Fibroblast of lung (primary cell): ENCODE data around the gene PLEKHM2. TPM values are rescaled to one million over a fixed set of nuclear protein-coding genes. Genes with fewer than 3 reads are reported as not detected.

ENCODE experiments used
- DNase-seq, 2 donors: peaks; one replicate each; pipeline versions ENCODE4 v3.0.0 to v3.0.0-alpha.2; 2010; ENCODE audit warnings: low read depth in 2 of 2
- H2AFZ ChIP-seq: 2 replicates; pipeline ENCODE4 v1.5.1; 2012; ENCODE audit warnings: low read length, control low read depth, inconsistent platforms
- H3K27ac ChIP-seq: 2 replicates; pipeline ENCODE4 v1.5.1; 2011; ENCODE audit warnings: low read length, control low read depth; ENCODE audit not compliant: insufficient read depth
- H3K27me3 ChIP-seq: 2 replicates; pipeline ENCODE4 v1.5.1; 2011; ENCODE audit warnings: mild to moderate bottlenecking, low read length; ENCODE audit not compliant: control insufficient read depth, insufficient read depth
- H3K36me3 ChIP-seq: 2 replicates; pipeline ENCODE4 v1.5.1; 2011; ENCODE audit warnings: low read length; ENCODE audit not compliant: control insufficient read depth, insufficient read depth
- H3K4me1 ChIP-seq: 2 replicates; pipeline ENCODE4 v1.5.1; 2011; ENCODE audit warnings: low read length; ENCODE audit not compliant: control insufficient read depth, insufficient read depth; ENCODE audit errors: extremely low read depth
- H3K4me2 ChIP-seq: 2 replicates; pipeline ENCODE4 v1.5.1; 2011; ENCODE audit warnings: low read length, control low read depth; ENCODE audit not compliant: insufficient read depth; ENCODE audit errors: extremely low read depth
- H3K4me3 ChIP-seq, 4 experiments: fragments of 200-600 bp in 1 of 4; sonication (generic) in 1 of 4; replicated peaks in 1 of 4; 2 replicates each; pipeline ENCODE4 v1.5.1; 2011 to 2016; ENCODE audit warnings: low read length in 4 of 4, low read depth in 3 of 4, mild to moderate bottlenecking in 3 of 4, control low read depth in 2 of 4, inconsistent platforms in 1 of 4, mixed read lengths in 1 of 4; ENCODE audit not compliant: insufficient read depth in 1 of 4; ENCODE audit errors: control extremely low read depth in 1 of 4
- H3K79me2 ChIP-seq: 2 replicates; pipeline ENCODE4 v1.5.1; 2012; ENCODE audit warnings: mild to moderate bottlenecking, low read length, inconsistent platforms; ENCODE audit not compliant: control insufficient read depth, insufficient read depth
- H3K9ac ChIP-seq: 2 replicates; pipeline ENCODE4 v1.5.1; 2011; ENCODE audit warnings: mild to moderate bottlenecking, low read length, control low read depth; ENCODE audit not compliant: insufficient read depth
- H3K9me3 ChIP-seq: 2 replicates; pipeline ENCODE4 v1.5.1; 2012; ENCODE audit warnings: low read depth, low read length; ENCODE audit not compliant: control insufficient read depth, insufficient read depth
- H4K20me1 ChIP-seq: 2 replicates; pipeline ENCODE4 v1.5.1; 2011; ENCODE audit warnings: low read length; ENCODE audit not compliant: control insufficient read depth, insufficient read depth; ENCODE audit errors: extremely low read depth
- CTCF ChIP-seq, 2 donors: IDR thresholded peaks in 1 of 2; conservative IDR thresholded peaks in 1 of 2; 1 replicate in 1 of 2; 2 replicates in 1 of 2; pipeline ENCODE4 v1.5.1; 2011 to 2012; ENCODE audit warnings: low read length in 2 of 2, control low read depth in 1 of 2, inconsistent platforms in 1 of 2, low read depth in 1 of 2, mild to moderate bottlenecking in 1 of 2
- EZH2 ChIP-seq: IDR thresholded peaks from 2 replicates; pipeline ENCODE4 v1.5.1; 2012; ENCODE audit warnings: low read length, control low read depth, mild to moderate bottlenecking; ENCODE audit errors: missing control alignments
- polyA plus RNA-seq, 2 donors: library from polyadenylated mRNA; depleted of rRNA in 1 of 2; stranded (reverse) in 1 of 2; unstranded in 1 of 2; fragments of >200 nt; gene quantifications; 2 replicates each; pipeline ENCODE4 v1.2.1, GENCODE V29; 2011 to 2012; ENCODE audit warnings: missing spikeins in 1 of 2
- total RNA-seq: library from RNA; depleted of rRNA; stranded (reverse); fragments of >200 nt; gene quantifications from 2 replicates; pipeline ENCODE4 v1.2.1, GENCODE V29; 2014

PLEKHM2 gene
- total and polyA plus RNA-seq, 2 donors (not counting 1 experiment from before 2014, with no cell fraction given) = 27.3 to 94.6 TPM

- peak overlapping the region; percentile 40 for H3K9ac ChIP-seq
- peaks cover 16% of the 10 kb centered on the region for H3K4me1 ChIP-seq
- TF ChIP-seq CTCF (conservative IDR thresholded peaks at IDR 0.05 in 1 of 2, IDR thresholded peaks at IDR 0.05 in 1 of 2; ENCODE audit: low read depth in 1 of 2, low read length in 2 of 2) = peak in 1 of 2 donors; percentile 4
- no peak for TF ChIP-seq EZH2
Measured at GRCh38 chr1:15760520-15761211, 76.5 kb downstream of the PLEKHM2 start.

GRCh38 chr1:15761366-15762128, 77.4 kb downstream of the PLEKHM2 start:
- Histone ChIP-seq H3K9ac (no peak overlapping the region), H2AFZ (no peak overlapping the region), H3K27me3 (no peaks in the 10 kb centered on the region), H3K27ac (peak overlapping the region; percentile 69), H3K4me2 (peak overlapping the region; percentile 29), H3K79me2 (peaks cover 4% of the 10 kb centered on the region), H4K20me1 (no peaks in the 10 kb centered on the region), H3K9me3 (no peaks in the 10 kb centered on the region), H3K36me3 (peaks cover 5% of the 10 kb centered on the region), H3K4me1 (peaks cover 16% of the 10 kb centered on the region), H3K4me3 (peak overlapping the region in 2 of 4 experiments; percentile 42 to 71)
- DNase-seq = peak in 1 of 2 donors; percentile 35
- TF ChIP-seq EZH2 (no peak), CTCF (conservative IDR thresholded peaks at IDR 0.05 in 1 of 2, IDR thresholded peaks at IDR 0.05 in 1 of 2; ENCODE audit: low read depth in 1 of 2, low read length in 2 of 2) (no peak)

More at GRCh38 chr1:15760520-15761211, 76.5 kb downstream of the PLEKHM2 start:
- no peaks in the 10 kb centered on the region for H3K9me3 ChIP-seq
- H3K27me3 ChIP-seq = no peaks in the 10 kb centered on the region
- H3K79me2 ChIP-seq = peaks cover 4% of the 10 kb centered on the region
- peak; percentile 83 to 87 for DNase-seq
- peak overlapping the region; percentile 19 for H2AFZ ChIP-seq
- H3K27ac ChIP-seq = peak overlapping the region; percentile 69
- peak overlapping the region; percentile 3 to 71 (median 40) for H3K4me3 ChIP-seq
- peak overlapping the region; percentile 77 for H3K4me2 ChIP-seq
- H3K36me3 ChIP-seq = peaks cover 5% of the 10 kb centered on the region
- no peaks in the 10 kb centered on the region for H4K20me1 ChIP-seq

- H3K27ac ChIP-seq = no peak overlapping the region
- TF ChIP-seq CTCF (conservative IDR thresholded peaks at IDR 0.05 in 1 of 2, IDR thresholded peaks at IDR 0.05 in 1 of 2; ENCODE audit: low read depth in 1 of 2, low read length in 2 of 2) = no peak
- TF ChIP-seq EZH2 = no peak
Measured at GRCh38 chr1:15762546-15762945, 78.4 kb downstream of the PLEKHM2 start.

More at GRCh38 chr1:15762546-15762945, 78.4 kb downstream of the PLEKHM2 start:
- no peaks in the 10 kb centered on the region for H4K20me1 ChIP-seq
- peaks cover 4% of the 10 kb centered on the region for H3K79me2 ChIP-seq
- no peak overlapping the region for H3K4me3 ChIP-seq
- no peak overlapping the region for H3K4me2 ChIP-seq
- no peaks in the 10 kb centered on the region for H3K27me3 ChIP-seq
- H3K36me3 ChIP-seq = peaks cover 5% of the 10 kb centered on the region
- no peak overlapping the region for H3K9ac ChIP-seq
- peaks cover 16% of the 10 kb centered on the region for H3K4me1 ChIP-seq
- no peak for DNase-seq
- H2AFZ ChIP-seq = no peak overlapping the region
- H3K9me3 ChIP-seq = no peaks in the 10 kb centered on the region
